ENCODE results near the gene POP4. TPM values are rescaled to one million over a fixed set of nuclear protein-coding genes. Genes with fewer than 3 reads are reported as not detected.

Gene POP4
- total and polyA plus RNA-seq, 7 donors: 33.5 to 103 (median 58.5) TPM

- no peak overlapping the region for H3K27ac ChIP-seq
- H3K4me1 ChIP-seq: peaks cover 0 to 19% (median 15%) of the 10 kb centered on the region in 4 donors
- H3K4me3 ChIP-seq: no peak overlapping the region
- DNase-seq: peak; percentile 25
- H3K27me3 ChIP-seq: no peaks in the 10 kb centered on the region
- intact Hi-C loops (cut with DNase I): loop anchor here (10.0 kb wide), 2 partner anchors 211 to 241 kb away; partner anchors contain the start of gene CCNE1
- H3K36me3 ChIP-seq: no peaks in the 10 kb centered on the region
- TF ChIP-seq EP300 (IDR thresholded peaks at IDR 0.05): no peak
- no peak for TF ChIP-seq CTCF (IDR thresholded peaks at IDR 0.05)
- no peak for TF ChIP-seq POLR2A (IDR thresholded peaks at IDR 0.05)
- no peak for TF ChIP-seq POLR2AphosphoS5 (IDR thresholded peaks at IDR 0.05)
- no peaks in the 10 kb centered on the region for H3K9me3 ChIP-seq
- WGBS, 2 donors: 57 to 71% methylated on average over 5 of the region's 5 CpGs
These were observed 2.8 kb upstream of the POP4 start for GRCh38 chr19:29603308-29603707.

GRCh38 chr19:29606420-29606747, 301 bp downstream of the POP4 start:
- intact Hi-C loops (cut with DNase I): loop anchor here (1.0 to 10.0 kb wide), 5 partner anchors 60 to 394 kb away; partner anchors contain the start of genes CCNE1 and UQCRFS1
- Histone ChIP-seq H3K9me3 (no peaks in the 10 kb centered on the region), H3K27ac (peak overlapping the region; percentile 88 to 96 (median 95)), H3K36me3 (peaks cover 4 to 22% (median 9%) of the 10 kb centered on the region in 4 donors), H3K4me3 (peak overlapping the region; percentile 74 to 98 (median 83)), H3K4me1 (peaks cover 0 to 19% (median 15%) of the 10 kb centered on the region in 4 donors), H3K27me3 (no peaks in the 10 kb centered on the region)
- TF ChIP-seq POLR2AphosphoS5 (IDR thresholded peaks at IDR 0.05) (no peak), POLR2A (IDR thresholded peaks at IDR 0.05) (no peak), CTCF (IDR thresholded peaks at IDR 0.05) (no peak)
- no peak for DNase-seq
- 1% methylated on average over 12 of the region's 12 CpGs for WGBS, 2 donors

GRCh38 chr19:29609636-29610035, 3.6 kb downstream of the POP4 start:
- intact Hi-C loops (cut with DNase I): loop anchor here (5.0 to 10.0 kb wide), 3 partner anchors 205 to 397 kb away; partner anchors contain the start of genes CCNE1 and UQCRFS1
- Histone ChIP-seq H3K4me1 (peaks cover 0 to 19% (median 15%) of the 10 kb centered on the region in 4 donors), H3K9me3 (no peaks in the 10 kb centered on the region), H3K27ac (no peak overlapping the region), H3K4me3 (no peak overlapping the region), H3K27me3 (no peaks in the 10 kb centered on the region), H3K36me3 (peaks cover 18 to 55% (median 37%) of the 10 kb centered on the region in 4 donors)
- peak; percentile 51 for DNase-seq
- TF ChIP-seq POLR2AphosphoS5 (IDR thresholded peaks at IDR 0.05) (no peak), POLR2A (IDR thresholded peaks at IDR 0.05) (no peak), CTCF (IDR thresholded peaks at IDR 0.05) (no peak), EP300 (IDR thresholded peaks at IDR 0.05) (no peak)
- 92 to 93% methylated on average over 11 of the region's 11 CpGs for WGBS, 2 donors

- intact Hi-C loops (cut with DNase I): no loop called here
- peaks cover 18 to 60% (median 38%) of the 10 kb centered on the region in 4 donors for H3K36me3 ChIP-seq
These were observed 4.1 kb downstream of the POP4 start for GRCh38 chr19:29610213-29610573.

More at GRCh38 chr19:29610213-29610573, 4.1 kb downstream of the POP4 start:
- WGBS, 2 donors: 88 to 89% methylated on average over 22 of the region's 22 CpGs
- no peak for TF ChIP-seq POLR2AphosphoS5 (IDR thresholded peaks at IDR 0.05)
- no peak for TF ChIP-seq EP300 (IDR thresholded peaks at IDR 0.05)
- TF ChIP-seq CTCF (IDR thresholded peaks at IDR 0.05): no peak
- no peak for TF ChIP-seq POLR2A (IDR thresholded peaks at IDR 0.05)
- Histone ChIP-seq H3K9me3 (no peaks in the 10 kb centered on the region), H3K4me1 (peaks cover 0 to 16% (median 12%) of the 10 kb centered on the region in 4 donors), H3K27me3 (no peaks in the 10 kb centered on the region), H3K27ac (no peak overlapping the region), H3K4me3 (no peak overlapping the region)
- DNase-seq: no peak
